ENCODE measurements around the gene RBM18. TPM values are rescaled to one million over a fixed set of nuclear protein-coding genes. Genes with fewer than 3 reads are reported as not detected.

The RBM18 gene
- total RNA-seq, 1 donor from 2014 or later: 29.1 TPM

DNA sequence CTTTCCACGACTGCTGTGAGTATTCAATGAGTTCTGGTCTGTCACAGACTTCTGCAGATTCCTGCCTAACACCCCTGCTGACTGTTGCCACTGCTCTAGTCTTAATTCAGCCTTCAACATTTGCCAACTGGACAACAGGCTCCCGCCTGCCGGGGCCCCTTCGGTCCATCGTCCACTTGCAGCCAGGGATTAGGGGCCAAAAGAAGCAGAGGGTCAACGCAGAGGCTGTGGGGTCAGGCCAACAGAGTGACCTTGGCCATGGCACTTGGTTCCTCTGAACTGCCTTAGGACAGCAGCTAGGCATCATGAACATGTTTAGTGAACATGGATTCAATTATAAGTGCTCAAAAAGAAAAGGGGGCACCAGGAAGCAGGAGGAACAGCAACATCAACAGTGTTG is 76.3 kb downstream of the RBM18 start:
- H3K36me3 ChIP-seq (ENCODE audit: insufficient read depth, low read length): no peaks in the 10 kb centered on the region
- H3K36me3 Mint-ChIP-seq (ENCODE audit: low read depth, unreplicated experiment): peaks cover 2% of the 10 kb centered on the region
- H3K4me1 Mint-ChIP-seq (ENCODE audit: low read depth, unreplicated experiment): peaks cover 2% of the 10 kb centered on the region
- no peak for DNase-seq (ENCODE audit: low read depth)
- H3K27ac Mint-ChIP-seq (ENCODE audit: unreplicated experiment): no peak overlapping the region
- H3K9ac ChIP-seq (ENCODE audit: low read length): no peak overlapping the region
- no peaks in the 10 kb centered on the region for H3K9me3 Mint-ChIP-seq (ENCODE audit: unreplicated experiment)
- H3K27ac ChIP-seq (ENCODE audit: low read depth, low read length): no peak overlapping the region
- FAIRE-seq: no peak
- H3K4me3 Mint-ChIP-seq (ENCODE audit: unreplicated experiment): no peak overlapping the region
- H3K4me3 ChIP-seq (ENCODE audit: insufficient read depth, low read depth, low read length): no peak overlapping the region
- H2AFZ ChIP-seq (ENCODE audit: low read depth, low read length): no peak overlapping the region
- H3K9me3 ChIP-seq (ENCODE audit: insufficient read depth, low read depth, low read length): no peaks in the 10 kb centered on the region
- H3K4me1 ChIP-seq (ENCODE audit: insufficient read depth, low read length): no peaks in the 10 kb centered on the region
- H3K79me2 ChIP-seq (ENCODE audit: insufficient read depth, low read length): no peaks in the 10 kb centered on the region
- peaks cover 17% of the 10 kb centered on the region for H3K27me3 ChIP-seq (ENCODE audit: insufficient read depth, low read length)
- TF ChIP-seq, protein P1, sequence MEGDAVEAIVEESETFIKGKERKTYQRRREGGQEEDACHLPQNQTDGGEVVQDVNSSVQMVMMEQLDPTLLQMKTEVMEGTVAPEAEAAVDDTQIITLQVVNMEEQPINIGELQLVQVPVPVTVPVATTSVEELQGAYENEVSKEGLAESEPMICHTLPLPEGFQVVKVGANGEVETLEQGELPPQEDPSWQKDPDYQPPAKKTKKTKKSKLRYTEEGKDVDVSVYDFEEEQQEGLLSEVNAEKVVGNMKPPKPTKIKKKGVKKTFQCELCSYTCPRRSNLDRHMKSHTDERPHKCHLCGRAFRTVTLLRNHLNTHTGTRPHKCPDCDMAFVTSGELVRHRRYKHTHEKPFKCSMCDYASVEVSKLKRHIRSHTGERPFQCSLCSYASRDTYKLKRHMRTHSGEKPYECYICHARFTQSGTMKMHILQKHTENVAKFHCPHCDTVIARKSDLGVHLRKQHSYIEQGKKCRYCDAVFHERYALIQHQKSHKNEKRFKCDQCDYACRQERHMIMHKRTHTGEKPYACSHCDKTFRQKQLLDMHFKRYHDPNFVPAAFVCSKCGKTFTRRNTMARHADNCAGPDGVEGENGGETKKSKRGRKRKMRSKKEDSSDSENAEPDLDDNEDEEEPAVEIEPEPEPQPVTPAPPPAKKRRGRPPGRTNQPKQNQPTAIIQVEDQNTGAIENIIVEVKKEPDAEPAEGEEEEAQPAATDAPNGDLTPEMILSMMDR (IDR thresholded peaks at IDR 0.05; ENCODE audit: insufficient read depth, low read depth, low read length): no peak
- TF ChIP-seq EZH2 (IDR thresholded peaks at IDR 0.05; ENCODE audit: insufficient read depth, low read length): no peak
- no peaks in the 10 kb centered on the region for H4K20me1 ChIP-seq (ENCODE audit: insufficient read depth, low read length)
- H3K4me2 ChIP-seq (ENCODE audit: low read length): no peak overlapping the region
- H3K27me3 Mint-ChIP-seq (ENCODE audit: low read depth, unreplicated experiment): peaks cover 26% of the 10 kb centered on the region

Other genes with a start within 250 kb of the RBM18 start
- 6.6 and 6.9 TPM in 2 replicates for gene TTLL11, start 171.5 kb downstream of the RBM18 start, total RNA-seq
- gene NDUFA8, start 105.1 kb downstream of the RBM18 start, total RNA-seq: 52.3 and 56.4 TPM in 2 replicates
- not detected in 2 replicates for gene MORN5, start 104.9 kb downstream of the RBM18 start, total RNA-seq
- gene LHX6, start 35.9 kb downstream of the RBM18 start, total RNA-seq: 0.34 and 0.53 TPM in 2 replicates
- 24.0 and 24.1 TPM in 2 replicates for gene MRRF, start within 50 bp of the RBM18 start, total RNA-seq
- gene PTGS1, start 106.2 kb upstream of the RBM18 start, total RNA-seq: 0.23 and 0.41 TPM in 2 replicates
- not detected in 2 replicates for gene OR1J1, start 213.1 kb upstream of the RBM18 start, total RNA-seq
- not detected in 2 replicates for gene OR1J2, start 246.0 kb upstream of the RBM18 start, total RNA-seq